Heart left ventricle (tissue), 13 donors: ENCODE measurements around the gene UGT1A7.

Experiments used
- POLR2A ChIP-seq, 2 donors: fragments of 450-650 bp; IDR thresholded peaks; one replicate each; pipeline ENCODE4 v1.6.1; 2017; ENCODE audit warnings: antibody characterized with exemption in 2 of 2, mild to moderate bottlenecking in 2 of 2, moderate library complexity in 2 of 2
- TF ChIP-seq, protein P1 (sequence below), 12 donors: fragments of 200-600 bp; sonication (generic) in 4 of 12; IDR thresholded peaks; one replicate each; pipeline versions ENCODE4 v1.5.0 to v1.8.0; 2018 to 2022; ENCODE audit warnings: antibody characterized with exemption in 12 of 12, mild to moderate bottlenecking in 5 of 12
- donor health status: ischemic (EF 13 %, LVEDD 7.1; RV severe dilation, severe dysfunction).
- donor health status: DM: no; HTN: yes; CAD: no.
- donor health status: DM: no; HTN: no; CAD: no.
- donor health status: ischemic (EF 25% LVEDD 6.9; RV normal size, moderate dysfunction).
- donor health status: ischemic (EF 25% LVEDD 5.7; RV mildly dilated, moderate dysfunction).
- donor health status: ischemic (EF 35%, LVEDD 5.7; RV mildly dilated, moderate dysfunction).
- donor health status: nonischemic (EF 11% LVEDD 7.7; RV severe dilation, severe dysfunction).
- donor health status: DM: yes; HTN: yes; CAD: no.
- donor health status: PGD.
- donor health status: ischemic (EF 29% LVEDD 5.4; RV normal size, mild dysfunction).
- donor health status: nonischemic (EF 23%, LVEDD 6.1; RV moderate dilation, normal function).

DNA sequence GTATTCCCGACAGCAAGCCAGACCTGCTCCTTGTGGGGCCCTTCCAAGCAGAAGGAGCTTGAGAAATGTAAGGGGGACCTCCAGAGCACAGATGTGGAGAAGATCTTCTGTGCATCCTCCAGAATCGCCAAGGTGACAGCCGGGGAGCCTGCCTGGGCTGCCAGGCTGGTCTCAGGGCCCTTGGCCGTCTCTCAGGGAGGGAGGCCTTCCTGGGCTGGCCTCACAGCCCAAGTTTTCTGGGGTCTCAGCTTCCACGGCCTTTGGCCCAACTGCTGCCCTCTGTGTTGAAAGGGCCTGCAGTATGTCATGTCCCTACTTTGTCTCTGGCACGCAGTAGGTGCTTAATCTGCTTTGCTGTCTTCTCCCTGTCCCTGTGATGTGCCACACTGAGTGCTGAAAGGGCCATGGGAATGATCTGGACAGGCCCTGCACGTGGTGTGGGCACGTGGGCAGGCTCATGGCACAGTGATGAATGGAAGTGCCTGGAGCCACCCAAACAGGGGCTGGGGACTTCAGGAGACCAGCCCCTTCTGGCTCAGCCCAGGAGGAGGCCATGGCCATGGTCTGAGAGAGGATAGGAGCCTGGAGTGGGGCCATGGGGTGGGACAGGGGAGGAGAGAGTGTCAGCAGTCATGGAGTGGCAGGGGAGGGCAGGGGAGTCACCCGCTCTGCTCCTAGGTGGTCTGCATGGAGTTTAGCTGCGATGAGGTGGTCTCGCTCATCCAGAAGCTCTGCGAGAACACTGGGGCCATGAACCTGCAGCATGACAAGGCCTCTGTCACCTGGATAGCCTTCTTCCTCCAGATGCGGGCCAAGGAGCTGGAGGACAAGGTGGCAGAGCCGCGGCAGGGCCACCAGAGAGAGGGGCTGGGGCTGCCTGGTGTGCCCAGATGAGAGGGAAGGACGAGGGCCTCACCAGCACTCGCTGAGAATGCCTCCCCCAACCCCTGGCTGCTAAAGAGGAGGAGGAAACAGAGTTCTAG lies 137.2 kb downstream of the UGT1A7 start:
- TF ChIP-seq, protein P1, sequence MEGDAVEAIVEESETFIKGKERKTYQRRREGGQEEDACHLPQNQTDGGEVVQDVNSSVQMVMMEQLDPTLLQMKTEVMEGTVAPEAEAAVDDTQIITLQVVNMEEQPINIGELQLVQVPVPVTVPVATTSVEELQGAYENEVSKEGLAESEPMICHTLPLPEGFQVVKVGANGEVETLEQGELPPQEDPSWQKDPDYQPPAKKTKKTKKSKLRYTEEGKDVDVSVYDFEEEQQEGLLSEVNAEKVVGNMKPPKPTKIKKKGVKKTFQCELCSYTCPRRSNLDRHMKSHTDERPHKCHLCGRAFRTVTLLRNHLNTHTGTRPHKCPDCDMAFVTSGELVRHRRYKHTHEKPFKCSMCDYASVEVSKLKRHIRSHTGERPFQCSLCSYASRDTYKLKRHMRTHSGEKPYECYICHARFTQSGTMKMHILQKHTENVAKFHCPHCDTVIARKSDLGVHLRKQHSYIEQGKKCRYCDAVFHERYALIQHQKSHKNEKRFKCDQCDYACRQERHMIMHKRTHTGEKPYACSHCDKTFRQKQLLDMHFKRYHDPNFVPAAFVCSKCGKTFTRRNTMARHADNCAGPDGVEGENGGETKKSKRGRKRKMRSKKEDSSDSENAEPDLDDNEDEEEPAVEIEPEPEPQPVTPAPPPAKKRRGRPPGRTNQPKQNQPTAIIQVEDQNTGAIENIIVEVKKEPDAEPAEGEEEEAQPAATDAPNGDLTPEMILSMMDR (IDR thresholded peaks at IDR 0.05): no peak
- TF ChIP-seq POLR2A (IDR thresholded peaks at IDR 0.05): no peak
